Liver (tissue), 9 donors: ENCODE measurements around the gene FLNB. TPM values are rescaled to one million over a fixed set of nuclear protein-coding genes. Genes with fewer than 3 reads are reported as not detected.

Experiments used
- DNase-seq: peaks from one replicate; pipeline ENCODE4 v3.0.0-alpha.2; 2017; ENCODE audit warnings: low spot score
- H3K27ac ChIP-seq, 2 donors: one replicate each; pipeline ENCODE4 v1.7.0; 2013; ENCODE audit warnings: inconsistent platforms in 2 of 2, low read length in 2 of 2, control low read depth in 1 of 2, low read depth in 1 of 2, mild to moderate bottlenecking in 1 of 2
- H3K27me3 ChIP-seq, 4 donors: one replicate each; pipeline versions ENCODE4 v1.6.1 to v1.7.0; 2013; ENCODE audit warnings: low read length in 3 of 4, inconsistent platforms in 1 of 4, mild to moderate bottlenecking in 1 of 4, moderate library complexity in 1 of 4; ENCODE audit not compliant: control insufficient read depth in 4 of 4, insufficient read depth in 4 of 4
- H3K36me3 ChIP-seq, 4 donors: one replicate each; pipeline versions ENCODE4 v1.6.1 to v1.7.0; 2013; ENCODE audit warnings: low read length in 3 of 4, mild to moderate bottlenecking in 3 of 4, low read depth in 1 of 4, moderate library complexity in 1 of 4; ENCODE audit not compliant: control insufficient read depth in 4 of 4, insufficient read depth in 3 of 4
- H3K4me1 ChIP-seq, 4 donors: one replicate each; pipeline versions ENCODE4 v1.6.1 to v1.7.0; 2013; ENCODE audit warnings: low read length in 3 of 4, mild to moderate bottlenecking in 3 of 4, moderate library complexity in 1 of 4; ENCODE audit not compliant: control insufficient read depth in 4 of 4, insufficient read depth in 4 of 4
- H3K4me3 ChIP-seq, 3 donors: one replicate each; pipeline versions ENCODE4 v1.6.1 to v1.7.0; 2013; ENCODE audit warnings: low read length in 3 of 3, control low read depth in 1 of 3, low read depth in 1 of 3, mild to moderate bottlenecking in 1 of 3
- H3K9ac ChIP-seq, 2 donors: one replicate each; pipeline ENCODE4 v1.7.0; 2013; ENCODE audit warnings: low read length in 2 of 2, mild to moderate bottlenecking in 2 of 2, moderate library complexity in 2 of 2, control low read depth in 1 of 2, low read depth in 1 of 2
- H3K9me3 ChIP-seq, 4 donors: one replicate each; pipeline versions ENCODE4 v1.6.1 to v1.7.0; 2013; ENCODE audit warnings: low read length in 3 of 4; ENCODE audit not compliant: control insufficient read depth in 4 of 4
- EGR1 ChIP-seq, 2 donors: IDR thresholded peaks; 2 replicates each; pipeline ENCODE4 v1.6.1; 2016 to 2018; ENCODE audit warnings: antibody characterized with exemption in 2 of 2, low read depth in 2 of 2
- FOXA1 ChIP-seq: IDR thresholded peaks from 2 replicates; pipeline ENCODE4 v1.6.1; 2016; ENCODE audit warnings: antibody characterized with exemption
- FOXA2 ChIP-seq: IDR thresholded peaks from 2 replicates; pipeline ENCODE4 v1.6.1; 2016; ENCODE audit warnings: antibody characterized with exemption
- GABPA ChIP-seq, 2 donors: IDR thresholded peaks in 1 of 2; conservative IDR thresholded peaks in 1 of 2; 2 replicates each; pipeline ENCODE4 v1.6.1; 2016; ENCODE audit warnings: antibody characterized with exemption in 2 of 2, mild to moderate bottlenecking in 1 of 2, moderate library complexity in 1 of 2
- HNF4A ChIP-seq, 2 donors: conservative IDR thresholded peaks; 2 replicates each; pipeline ENCODE4 v1.6.1; 2016; ENCODE audit warnings: antibody characterized with exemption in 2 of 2, mild to moderate bottlenecking in 2 of 2
- HNF4G ChIP-seq: IDR thresholded peaks from 2 replicates; pipeline ENCODE4 v1.6.1; 2016; ENCODE audit warnings: antibody characterized with exemption
- JUND ChIP-seq, 2 donors: IDR thresholded peaks; 2 replicates each; pipeline ENCODE4 v1.6.1; 2016; ENCODE audit warnings: antibody characterized with exemption in 2 of 2
- NR2F2 ChIP-seq: IDR thresholded peaks from 2 replicates; pipeline ENCODE4 v1.6.1; 2016; ENCODE audit warnings: antibody characterized with exemption
- RAD21 ChIP-seq, 2 donors: IDR thresholded peaks; 2 replicates each; pipeline ENCODE4 v1.6.1; 2016; ENCODE audit warnings: antibody characterized with exemption in 2 of 2, mild to moderate bottlenecking in 2 of 2
- RXRA ChIP-seq, 2 donors: IDR thresholded peaks; 2 replicates each; pipeline ENCODE4 v1.6.1; 2017 to 2018; ENCODE audit warnings: antibody characterized with exemption in 2 of 2, mild to moderate bottlenecking in 1 of 2
- SP1 ChIP-seq: IDR thresholded peaks from 2 replicates; pipeline ENCODE4 v1.6.1; 2018; ENCODE audit warnings: antibody characterized with exemption, mild to moderate bottlenecking
- TAF1 ChIP-seq: conservative IDR thresholded peaks from 2 replicates; pipeline ENCODE4 v1.6.1; 2016; ENCODE audit warnings: antibody characterized with exemption, mild to moderate bottlenecking
- YY1 ChIP-seq: IDR thresholded peaks from 2 replicates; pipeline ENCODE4 v1.6.1; 2016; ENCODE audit warnings: antibody characterized with exemption, mild to moderate bottlenecking
- WGBS: extraction: QIAGEN DNeasy Blood & Tissue Kit; methylation state at CpG from one replicate; pipeline ENCODE4 v1.1.7; 2013; 5-methylcytosine and 5-hydroxymethylcytosine counted together
- polyA plus RNA-seq, 2 donors: library from polyadenylated mRNA; stranded (reverse) in 1 of 2; unstranded in 1 of 2; fragments of 200-250 nt in 1 of 2; fragments of >200 nt in 1 of 2; fragmentation: Nextera tagmentation in 1 of 2; extraction: Ambion mirVana in 1 of 2; gene quantifications; one replicate each; pipeline versions ENCODE4 v1.2.1 to v1.2.3, GENCODE V29; 2013 to 2015
- total RNA-seq, 2 donors: library from RNA; depleted of rRNA; stranded (reverse); fragments of >200 nt; gene quantifications; one replicate each; pipeline ENCODE4 v1.2.3, GENCODE V29; 2014
- TF ChIP-seq, protein P1 (sequence below): IDR thresholded peaks from 2 replicates; pipeline ENCODE4 v1.6.1; 2016; ENCODE audit warnings: antibody characterized with exemption
- TF ChIP-seq, protein P2 (sequence below): fragments of 150-350 bp; IDR thresholded peaks from 2 replicates; pipeline ENCODE4 v1.5.1; 2017; ENCODE audit warnings: improper control_type of control experiment, low read depth, low read length; ENCODE audit not compliant: missing input control
- TF ChIP-seq, protein P3 (sequence below): IDR thresholded peaks from 2 replicates; pipeline ENCODE4 v1.6.1; 2016; ENCODE audit warnings: antibody characterized with exemption
- TF ChIP-seq, protein P4 (sequence below): IDR thresholded peaks from 2 replicates; pipeline ENCODE4 v1.6.1; 2016; ENCODE audit warnings: antibody characterized with exemption, mild to moderate bottlenecking
- donor health status: healthy.
- donor health status: healthy.
- donor health status: healthy.
- donor health status: healthy.
- donor health status: healthy.

Gene FLNB
- total and polyA plus RNA-seq, 4 donors, result 22.9 to 124 (median 44.3) TPM

DNA sequence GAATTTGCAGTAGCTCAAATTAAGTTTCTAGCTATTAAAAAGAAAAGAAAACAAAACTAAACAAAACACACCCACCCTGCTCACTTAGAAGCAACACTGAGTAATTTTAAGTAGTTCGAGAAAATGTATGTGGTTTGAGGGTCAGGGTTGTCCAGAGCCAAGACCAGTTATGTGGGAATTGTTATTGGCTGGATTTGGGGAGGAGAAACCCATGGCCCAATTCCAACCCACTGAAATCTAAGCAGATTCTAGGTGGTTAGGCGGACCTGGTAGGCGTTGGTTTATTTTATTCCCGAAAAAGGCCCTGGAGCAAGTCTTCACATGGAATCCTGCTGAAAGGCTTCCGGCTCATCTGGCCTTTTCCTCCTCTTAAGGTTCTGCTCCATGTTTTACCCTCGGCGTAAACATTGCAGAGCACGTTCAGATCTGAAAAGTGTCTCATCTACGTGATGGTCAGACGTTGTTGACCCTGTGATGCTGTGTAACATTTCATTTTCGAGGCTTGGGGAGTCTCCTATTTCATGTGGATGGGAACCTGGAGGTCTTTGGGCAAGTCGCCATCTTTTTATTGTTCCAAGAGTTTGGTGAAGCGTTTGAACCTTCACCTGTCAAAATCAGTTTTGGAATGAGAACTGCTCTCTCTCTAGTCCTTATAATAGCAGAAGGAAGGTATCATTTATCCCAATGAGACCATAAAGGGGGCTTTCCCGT, 64.0 kb downstream of the FLNB start:
- TF ChIP-seq TAF1 (no peak), NR2F2 (no peak), RAD21 (IDR thresholded peaks at IDR 0.05) (no peak), FOXA1 (no peak), FOXA2 (no peak), HNF4A (conservative IDR thresholded peaks at IDR 0.05) (no peak), YY1 (no peak), GABPA (IDR thresholded peaks at IDR 0.05 in 1 of 2, conservative IDR thresholded peaks at IDR 0.05 in 1 of 2) (no peak), EGR1 (IDR thresholded peaks at IDR 0.05; ENCODE audit: low read depth in 2 of 2) (no peak), JUND (IDR thresholded peaks at IDR 0.05) (no peak), HNF4G (no peak), SP1 (no peak), RXRA (IDR thresholded peaks at IDR 0.05) (no peak)
- TF ChIP-seq, protein P1, sequence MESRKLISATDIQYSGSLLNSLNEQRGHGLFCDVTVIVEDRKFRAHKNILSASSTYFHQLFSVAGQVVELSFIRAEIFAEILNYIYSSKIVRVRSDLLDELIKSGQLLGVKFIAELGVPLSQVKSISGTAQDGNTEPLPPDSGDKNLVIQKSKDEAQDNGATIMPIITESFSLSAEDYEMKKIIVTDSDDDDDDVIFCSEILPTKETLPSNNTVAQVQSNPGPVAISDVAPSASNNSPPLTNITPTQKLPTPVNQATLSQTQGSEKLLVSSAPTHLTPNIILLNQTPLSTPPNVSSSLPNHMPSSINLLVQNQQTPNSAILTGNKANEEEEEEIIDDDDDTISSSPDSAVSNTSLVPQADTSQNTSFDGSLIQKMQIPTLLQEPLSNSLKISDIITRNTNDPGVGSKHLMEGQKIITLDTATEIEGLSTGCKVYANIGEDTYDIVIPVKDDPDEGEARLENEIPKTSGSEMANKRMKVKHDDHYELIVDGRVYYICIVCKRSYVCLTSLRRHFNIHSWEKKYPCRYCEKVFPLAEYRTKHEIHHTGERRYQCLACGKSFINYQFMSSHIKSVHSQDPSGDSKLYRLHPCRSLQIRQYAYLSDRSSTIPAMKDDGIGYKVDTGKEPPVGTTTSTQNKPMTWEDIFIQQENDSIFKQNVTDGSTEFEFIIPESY, result no peak
- TF ChIP-seq, protein P2, sequence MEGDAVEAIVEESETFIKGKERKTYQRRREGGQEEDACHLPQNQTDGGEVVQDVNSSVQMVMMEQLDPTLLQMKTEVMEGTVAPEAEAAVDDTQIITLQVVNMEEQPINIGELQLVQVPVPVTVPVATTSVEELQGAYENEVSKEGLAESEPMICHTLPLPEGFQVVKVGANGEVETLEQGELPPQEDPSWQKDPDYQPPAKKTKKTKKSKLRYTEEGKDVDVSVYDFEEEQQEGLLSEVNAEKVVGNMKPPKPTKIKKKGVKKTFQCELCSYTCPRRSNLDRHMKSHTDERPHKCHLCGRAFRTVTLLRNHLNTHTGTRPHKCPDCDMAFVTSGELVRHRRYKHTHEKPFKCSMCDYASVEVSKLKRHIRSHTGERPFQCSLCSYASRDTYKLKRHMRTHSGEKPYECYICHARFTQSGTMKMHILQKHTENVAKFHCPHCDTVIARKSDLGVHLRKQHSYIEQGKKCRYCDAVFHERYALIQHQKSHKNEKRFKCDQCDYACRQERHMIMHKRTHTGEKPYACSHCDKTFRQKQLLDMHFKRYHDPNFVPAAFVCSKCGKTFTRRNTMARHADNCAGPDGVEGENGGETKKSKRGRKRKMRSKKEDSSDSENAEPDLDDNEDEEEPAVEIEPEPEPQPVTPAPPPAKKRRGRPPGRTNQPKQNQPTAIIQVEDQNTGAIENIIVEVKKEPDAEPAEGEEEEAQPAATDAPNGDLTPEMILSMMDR, result no peak
- TF ChIP-seq, protein P3, sequence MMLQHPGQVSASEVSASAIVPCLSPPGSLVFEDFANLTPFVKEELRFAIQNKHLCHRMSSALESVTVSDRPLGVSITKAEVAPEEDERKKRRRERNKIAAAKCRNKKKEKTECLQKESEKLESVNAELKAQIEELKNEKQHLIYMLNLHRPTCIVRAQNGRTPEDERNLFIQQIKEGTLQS, result no peak
- TF ChIP-seq, protein P4, sequence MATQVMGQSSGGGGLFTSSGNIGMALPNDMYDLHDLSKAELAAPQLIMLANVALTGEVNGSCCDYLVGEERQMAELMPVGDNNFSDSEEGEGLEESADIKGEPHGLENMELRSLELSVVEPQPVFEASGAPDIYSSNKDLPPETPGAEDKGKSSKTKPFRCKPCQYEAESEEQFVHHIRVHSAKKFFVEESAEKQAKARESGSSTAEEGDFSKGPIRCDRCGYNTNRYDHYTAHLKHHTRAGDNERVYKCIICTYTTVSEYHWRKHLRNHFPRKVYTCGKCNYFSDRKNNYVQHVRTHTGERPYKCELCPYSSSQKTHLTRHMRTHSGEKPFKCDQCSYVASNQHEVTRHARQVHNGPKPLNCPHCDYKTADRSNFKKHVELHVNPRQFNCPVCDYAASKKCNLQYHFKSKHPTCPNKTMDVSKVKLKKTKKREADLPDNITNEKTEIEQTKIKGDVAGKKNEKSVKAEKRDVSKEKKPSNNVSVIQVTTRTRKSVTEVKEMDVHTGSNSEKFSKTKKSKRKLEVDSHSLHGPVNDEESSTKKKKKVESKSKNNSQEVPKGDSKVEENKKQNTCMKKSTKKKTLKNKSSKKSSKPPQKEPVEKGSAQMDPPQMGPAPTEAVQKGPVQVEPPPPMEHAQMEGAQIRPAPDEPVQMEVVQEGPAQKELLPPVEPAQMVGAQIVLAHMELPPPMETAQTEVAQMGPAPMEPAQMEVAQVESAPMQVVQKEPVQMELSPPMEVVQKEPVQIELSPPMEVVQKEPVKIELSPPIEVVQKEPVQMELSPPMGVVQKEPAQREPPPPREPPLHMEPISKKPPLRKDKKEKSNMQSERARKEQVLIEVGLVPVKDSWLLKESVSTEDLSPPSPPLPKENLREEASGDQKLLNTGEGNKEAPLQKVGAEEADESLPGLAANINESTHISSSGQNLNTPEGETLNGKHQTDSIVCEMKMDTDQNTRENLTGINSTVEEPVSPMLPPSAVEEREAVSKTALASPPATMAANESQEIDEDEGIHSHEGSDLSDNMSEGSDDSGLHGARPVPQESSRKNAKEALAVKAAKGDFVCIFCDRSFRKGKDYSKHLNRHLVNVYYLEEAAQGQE, result no peak
- Histone ChIP-seq H3K36me3 (peaks cover under 1 to 7% (median 3%) of the 10 kb centered on the region in 4 donors), H3K27me3 (no peaks in the 10 kb centered on the region), H3K9me3 (no peaks in the 10 kb centered on the region), H3K4me1 (peaks cover 12 to 37% (median 29%) of the 10 kb centered on the region in 4 donors), H3K4me3 (no peak overlapping the region), H3K27ac (peak overlapping the region; percentile 72 to 78), H3K9ac (no peak overlapping the region)
- DNase-seq, result no peak
- 84% methylated on average over 14 of the region's 14 CpGs for WGBS
